HG03378 (cell line): ENCODE results near the gene C6orf62.
"Not testable (repeated sequence)": the region's sequence is repeated elsewhere in the genome, so short reads cannot be mapped to it uniquely, and the experiment has no call there.

ENCODE experiments used
- ATAC-seq: cut with Tn5 transposase; IDR thresholded peaks from one replicate; pipeline ENCODE4 v1.9.1; 2021; ENCODE audit warnings: mild to moderate bottlenecking, moderate library complexity; ENCODE audit not compliant: unreplicated experiment

Gene C6orf62

DNA sequence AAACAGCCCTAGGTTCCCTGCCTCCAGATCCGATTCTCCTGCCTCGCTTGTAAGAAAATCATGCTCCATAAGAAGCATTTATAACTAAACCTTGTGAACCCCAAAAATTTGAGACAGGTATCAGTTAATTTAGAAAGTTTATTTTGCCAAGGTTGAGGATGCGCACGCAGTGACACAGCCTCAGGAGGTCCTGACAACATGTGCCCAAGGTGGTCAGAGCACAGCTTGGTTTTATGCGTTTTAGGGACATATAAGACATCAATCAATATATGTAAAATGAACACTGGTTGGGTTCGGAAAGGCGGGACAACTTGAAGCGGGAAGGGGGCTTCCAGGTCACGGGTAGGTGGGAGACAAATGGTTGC, 50.0 kb downstream of the C6orf62 start:
- ATAC-seq: no peak

DNA sequence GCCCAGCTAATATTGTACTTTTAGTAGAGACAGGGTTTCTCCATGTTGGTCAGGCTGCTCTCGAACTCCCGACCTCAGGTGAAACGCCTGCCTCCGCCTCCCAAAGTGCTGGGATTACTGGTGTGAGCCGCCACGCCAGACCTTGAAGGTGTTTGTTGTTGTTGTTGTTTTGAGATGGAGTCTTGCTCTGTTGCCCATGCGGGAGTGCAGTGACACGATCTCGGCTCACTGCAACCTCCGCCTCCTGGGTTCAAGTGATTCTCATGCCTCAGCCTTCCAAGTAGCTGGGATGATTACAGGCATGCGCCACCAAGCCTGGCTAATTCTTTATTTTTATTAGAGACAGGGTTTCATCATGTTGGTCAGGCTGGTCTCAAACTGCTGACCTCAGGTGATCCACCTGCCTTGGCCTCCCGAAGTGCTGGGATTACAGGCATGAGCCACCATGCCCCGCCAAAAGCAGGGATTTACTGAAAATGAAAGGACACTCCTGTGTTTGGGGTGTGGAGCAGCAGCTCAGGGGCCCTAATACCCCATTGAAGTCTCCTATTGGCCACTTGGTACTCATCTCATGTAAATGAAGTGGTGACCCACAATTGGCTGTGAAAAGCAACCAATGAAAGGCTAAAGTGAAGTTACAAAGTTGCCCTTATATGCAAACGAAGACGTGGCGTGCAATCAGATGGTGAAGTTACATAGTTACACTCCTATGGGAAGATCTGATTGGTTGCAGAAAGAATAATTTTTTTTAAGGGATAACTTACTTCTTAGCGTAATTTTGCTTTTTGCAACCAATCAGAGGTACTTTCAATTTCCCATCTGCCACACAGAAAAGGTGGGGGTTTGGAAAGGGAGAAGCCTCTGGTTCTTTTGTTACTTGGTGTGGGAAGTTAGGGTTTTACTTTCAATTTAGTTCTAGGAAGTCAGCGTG, 50.6 kb downstream of the C6orf62 start:
- ATAC-seq: not testable (repeated sequence)

- no peak for ATAC-seq
Observed at GRCh38 chr6:24667378-24667803, 51.6 kb downstream of the C6orf62 start.

DNA sequence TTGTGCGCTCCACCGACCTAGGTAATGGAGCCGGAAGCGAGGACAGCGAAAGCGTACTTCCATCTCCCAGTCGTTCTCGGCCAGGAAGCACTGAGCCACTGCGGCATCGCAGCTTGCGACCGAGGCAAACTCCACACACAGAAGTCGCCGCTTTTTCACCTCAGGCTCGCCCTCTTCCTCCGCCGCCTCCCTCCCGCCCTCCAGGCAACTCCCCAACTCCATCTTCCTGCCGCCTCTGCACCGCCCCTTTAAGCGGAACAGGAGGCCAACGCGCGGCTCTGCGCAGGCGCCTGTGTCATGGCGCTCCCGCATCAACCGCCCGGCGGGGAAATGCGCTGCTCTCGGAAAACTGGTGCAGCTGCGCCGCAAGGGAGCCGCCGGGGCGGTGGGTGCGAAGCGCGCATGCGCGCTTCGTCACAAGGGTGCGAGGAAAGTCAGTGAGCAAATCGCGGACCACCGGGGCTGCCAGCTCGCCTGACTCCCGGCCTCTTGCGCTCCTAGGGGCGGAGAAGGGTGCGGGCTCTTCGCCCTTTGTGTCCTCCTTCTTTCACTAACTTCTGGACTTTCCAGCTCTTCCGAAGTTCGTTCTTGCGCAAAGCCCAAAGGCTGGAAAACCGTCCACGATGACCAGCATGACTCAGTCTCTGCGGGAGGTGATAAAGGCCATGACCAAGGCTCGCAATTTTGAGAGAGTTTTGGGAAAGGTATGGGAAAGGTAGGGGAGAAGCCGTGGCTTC, 52.1 kb downstream of the C6orf62 start, which contains the start of the genes ACOT13 and TDP2:
Gene ACOT13, plus strand, starts transcription at position 437 of the 737 bp plus-strand sequence. Its CDS starts 187 bp downstream, at position 624.
Gene TDP2, minus strand, starts transcription at position 259 of the 737 bp plus-strand sequence. Its CDS starts 37 bp downstream, at position 222.
- peak; percentile 93 for ATAC-seq

DNA sequence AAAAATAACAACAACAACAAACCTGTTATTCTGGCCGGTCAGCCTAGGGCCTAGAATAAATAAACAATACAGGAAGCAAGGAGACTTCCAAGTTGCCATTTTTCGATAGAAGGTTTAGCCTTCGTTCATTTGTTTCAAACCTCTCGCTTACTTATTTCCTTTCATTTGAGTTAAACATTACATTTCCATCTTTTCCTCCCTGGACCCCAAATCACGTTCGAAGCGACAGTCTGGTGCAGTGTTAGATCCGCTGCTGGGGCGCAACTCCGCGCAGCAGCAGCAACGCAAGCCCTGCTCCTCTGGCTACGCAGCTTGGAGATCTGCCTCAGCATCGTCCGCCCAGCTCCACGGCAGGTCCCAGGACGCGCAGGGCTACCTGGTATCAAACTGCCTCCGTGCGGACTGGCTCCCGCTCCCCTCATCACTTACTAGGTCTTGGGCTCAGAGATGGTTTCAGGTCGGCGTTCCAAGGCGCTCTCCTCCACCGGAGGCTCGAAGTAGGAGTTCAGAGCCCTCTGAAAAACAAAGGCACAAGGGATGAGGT, 52.8 kb downstream of the C6orf62 start:
- ATAC-seq: peak; percentile 34

- no peak for ATAC-seq
Observed at GRCh38 chr6:24664046-24664987, 54.6 kb downstream of the C6orf62 start.

DNA sequence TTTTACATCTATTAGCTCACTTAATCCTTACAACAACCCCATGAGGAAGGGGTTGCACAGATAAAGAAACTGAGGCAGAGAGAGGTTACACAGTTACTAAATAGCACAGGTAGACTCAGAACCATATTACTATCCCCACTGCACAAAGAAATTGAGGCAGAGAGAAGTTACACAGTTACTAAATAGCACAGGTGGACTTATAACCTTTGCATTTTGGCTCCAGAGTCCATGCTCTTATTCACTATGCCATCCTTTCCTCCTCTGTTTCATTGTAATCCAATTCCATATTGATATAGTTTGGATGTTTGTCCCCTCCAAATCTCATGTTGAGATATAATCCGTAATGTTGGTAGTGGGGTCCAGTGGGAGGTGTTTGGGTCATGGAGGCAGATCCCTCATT, 55.8 kb downstream of the C6orf62 start:
- ATAC-seq: no peak

GRCh38 chr6:24662236-24662635, 56.7 kb downstream of the C6orf62 start:
- no peak for ATAC-seq

DNA sequence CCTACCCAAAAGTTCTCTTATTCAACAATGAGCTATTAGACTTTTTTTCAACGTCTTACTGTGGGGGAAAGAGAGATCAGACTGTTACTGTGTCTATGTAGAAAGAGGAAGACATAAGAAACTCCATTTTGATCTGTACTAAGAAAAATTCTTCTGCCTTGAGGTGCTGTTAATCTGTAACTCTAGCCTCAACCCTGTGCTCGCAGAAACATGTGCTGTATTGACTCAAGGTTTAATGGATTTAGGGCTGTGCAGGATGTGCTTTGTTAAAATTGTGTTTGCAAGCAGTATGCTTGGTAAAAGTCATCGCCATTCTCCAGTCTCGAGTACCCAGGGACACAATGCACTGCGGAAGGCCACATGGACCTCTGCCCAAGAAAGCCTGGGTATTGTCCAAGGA, 57.2 kb downstream of the C6orf62 start:
- not testable (repeated sequence) for ATAC-seq

GRCh38 chr6:24660105-24660504, 58.8 kb downstream of the C6orf62 start:
- no peak for ATAC-seq

DNA sequence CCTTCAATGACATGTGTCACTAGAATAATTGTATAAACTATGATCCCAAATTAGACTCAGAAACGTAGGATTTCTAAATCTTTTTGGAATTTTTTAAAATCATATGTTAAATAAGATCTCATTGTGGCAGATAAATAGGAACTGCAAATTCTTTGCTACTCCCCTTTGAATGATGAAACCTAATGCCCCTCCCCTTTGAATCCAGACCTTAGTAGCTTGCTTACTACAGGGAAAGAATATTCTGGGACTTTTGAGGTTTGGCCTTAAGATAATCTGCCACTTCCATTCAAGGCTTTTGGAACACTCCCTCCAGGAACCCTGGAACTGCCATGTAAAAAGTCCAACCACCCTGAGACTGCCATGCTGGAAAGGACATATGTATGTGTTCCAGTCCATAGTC, 59.4 kb downstream of the C6orf62 start:
- no peak for ATAC-seq

GRCh38 chr6:24658573-24659560, 60.1 kb downstream of the C6orf62 start:
- no peak for ATAC-seq

DNA sequence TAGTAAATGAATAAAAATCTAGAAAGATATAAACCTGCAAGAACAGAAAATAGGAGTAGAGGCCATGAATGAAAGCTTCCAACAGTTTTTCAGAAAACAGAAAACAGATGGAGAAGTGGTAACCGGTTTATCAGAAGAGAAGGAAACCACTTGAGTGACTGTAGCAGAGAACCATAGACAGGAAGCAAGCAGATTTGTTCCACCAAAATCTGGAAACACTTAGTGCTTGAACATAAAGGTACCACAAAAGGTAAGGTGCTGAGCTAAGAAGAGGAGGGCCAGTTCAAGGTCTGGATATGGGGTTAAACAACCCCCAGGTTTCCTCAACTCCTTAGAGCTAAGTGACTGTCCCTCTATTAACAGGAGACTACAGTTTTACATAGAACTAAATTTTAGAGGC, 63.7 kb downstream of the C6orf62 start:
- ATAC-seq: no peak
